ENCODE data around the gene LIMS1. TPM values are rescaled to one million over a fixed set of nuclear protein-coding genes. Genes with fewer than 3 reads are reported as not detected.
"Not testable (repeated sequence)": the region's sequence is repeated elsewhere in the genome, so short reads cannot be mapped to it uniquely, and the experiment has no call there.

The LIMS1 gene
- total RNA-seq = 33.3 and 34.8 TPM in 2 replicates

GRCh38 chr2:108533832-108534583, at the start of gene LIMS1:
LIMS1 (plus strand) TSS chr2:108534470; CDS start chr2:108534563, 93 bp downstream.
- intact Hi-C loops (cut with micrococcal nuclease) = loop anchor here (1.0 to 5.0 kb wide), 5 partner anchors 47 to 253 kb away; partner anchors contain the start of genes CCDC138, GCC2 and RANBP2
- CTCF ChIA-PET = interaction anchor here (0.6 to 1.7 kb wide), 4 partner anchors 40 to 103 kb away, joined by 3 to 5 read pairs (median 4); partner anchors contain the start of gene GCC2
- H3K4me3 Mint-ChIP-seq = peak within 1 kb of the TSS; percentile 93
- H3K4me1 Mint-ChIP-seq = peaks cover 30% of the 10 kb centered on the region
- TF ChIP-seq, protein P1, sequence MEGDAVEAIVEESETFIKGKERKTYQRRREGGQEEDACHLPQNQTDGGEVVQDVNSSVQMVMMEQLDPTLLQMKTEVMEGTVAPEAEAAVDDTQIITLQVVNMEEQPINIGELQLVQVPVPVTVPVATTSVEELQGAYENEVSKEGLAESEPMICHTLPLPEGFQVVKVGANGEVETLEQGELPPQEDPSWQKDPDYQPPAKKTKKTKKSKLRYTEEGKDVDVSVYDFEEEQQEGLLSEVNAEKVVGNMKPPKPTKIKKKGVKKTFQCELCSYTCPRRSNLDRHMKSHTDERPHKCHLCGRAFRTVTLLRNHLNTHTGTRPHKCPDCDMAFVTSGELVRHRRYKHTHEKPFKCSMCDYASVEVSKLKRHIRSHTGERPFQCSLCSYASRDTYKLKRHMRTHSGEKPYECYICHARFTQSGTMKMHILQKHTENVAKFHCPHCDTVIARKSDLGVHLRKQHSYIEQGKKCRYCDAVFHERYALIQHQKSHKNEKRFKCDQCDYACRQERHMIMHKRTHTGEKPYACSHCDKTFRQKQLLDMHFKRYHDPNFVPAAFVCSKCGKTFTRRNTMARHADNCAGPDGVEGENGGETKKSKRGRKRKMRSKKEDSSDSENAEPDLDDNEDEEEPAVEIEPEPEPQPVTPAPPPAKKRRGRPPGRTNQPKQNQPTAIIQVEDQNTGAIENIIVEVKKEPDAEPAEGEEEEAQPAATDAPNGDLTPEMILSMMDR (IDR thresholded peaks at IDR 0.05) = no peak
- peaks cover 2% of the 10 kb centered on the region for H3K36me3 Mint-ChIP-seq (ENCODE audit: low read depth)
- H3K9me3 Mint-ChIP-seq = no peaks in the 10 kb centered on the region
- H3K27me3 Mint-ChIP-seq = no peaks in the 10 kb centered on the region
- POLR2A ChIA-PET = interaction anchor here (0.5 to 3.7 kb wide), 15 partner anchors 15 to 242 kb away, joined by 3 to 40 read pairs (median 4); partner anchors contain the start of gene GCC2
- H3K27ac Mint-ChIP-seq = peak within 1 kb of the TSS; percentile 88
- DNase-seq (peak; percentile 77), ATAC-seq (ENCODE audit: low read depth) (peak; percentile 91)

GRCh38 chr2:108485253-108485652, 49.0 kb upstream of the LIMS1 start:
- CTCF ChIA-PET = interaction anchor here (0.8 kb wide), 1 partner anchor 19 kb away, joined by 3 read pairs; no protein-coding TSS in a partner anchor
- H3K9me3 Mint-ChIP-seq = no peaks in the 10 kb centered on the region
- ATAC-seq (ENCODE audit: low read depth) = no peak
- H3K36me3 Mint-ChIP-seq (ENCODE audit: low read depth) = peaks cover 68% of the 10 kb centered on the region
- no peak for DNase-seq
- POLR2A ChIA-PET = no interaction called here
- intact Hi-C loops (cut with micrococcal nuclease) = loop anchor here (5.0 kb wide), 1 partner anchor 47 kb away; the partner anchor contains the start of gene LIMS1
- no peak overlapping the region for H3K27ac Mint-ChIP-seq
- no peak overlapping the region for H3K4me3 Mint-ChIP-seq
- H3K4me1 Mint-ChIP-seq = no peaks in the 10 kb centered on the region
- no peaks in the 10 kb centered on the region for H3K27me3 Mint-ChIP-seq
- TF ChIP-seq, protein P1 (IDR thresholded peaks at IDR 0.05) = no peak

- no peak for DNase-seq
- intact Hi-C loops (cut with micrococcal nuclease) = loop anchor here (5.0 kb wide), 1 partner anchor 92 kb away; no protein-coding TSS in a partner anchor
- Mint-ChIP-seq H3K4me3 (no peak overlapping the region), H3K36me3 (ENCODE audit: low read depth) (peaks cover 70% of the 10 kb centered on the region), H3K27me3 (no peaks in the 10 kb centered on the region), H3K27ac (no peak overlapping the region), H3K9me3 (no peaks in the 10 kb centered on the region), H3K4me1 (no peaks in the 10 kb centered on the region)
- ChIA-PET POLR2A (no interaction called here), CTCF (no interaction called here)
- ATAC-seq (ENCODE audit: low read depth) = no peak
- TF ChIP-seq, protein P1 (IDR thresholded peaks at IDR 0.05) = no peak
These were observed 43.7 kb upstream of the LIMS1 start for GRCh38 chr2:108490506-108491122.

DNA sequence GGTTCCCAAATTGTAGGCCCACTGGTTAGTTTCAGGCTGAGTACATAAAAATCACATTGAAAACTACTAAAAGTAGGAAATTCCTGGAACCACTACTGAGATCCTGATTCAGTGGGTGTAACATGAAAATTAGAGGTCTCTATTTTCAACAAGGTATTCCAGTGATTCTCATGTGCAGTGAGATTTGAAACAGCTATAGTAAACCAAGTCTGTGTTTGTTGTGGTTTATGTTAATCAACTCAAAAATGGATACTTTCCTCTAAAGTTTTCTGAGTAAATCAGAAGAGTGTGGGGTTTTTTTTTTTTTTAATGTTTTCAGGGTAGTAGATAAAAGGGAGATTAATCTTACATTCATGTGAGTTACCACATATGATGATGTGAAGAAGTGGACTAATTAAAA, 42.4 kb upstream of the LIMS1 start:
- no peaks in the 10 kb centered on the region for H3K4me1 Mint-ChIP-seq
- ATAC-seq (ENCODE audit: low read depth) (no peak), DNase-seq (no peak)
- intact Hi-C loops (cut with micrococcal nuclease) = loop anchor here (5.0 kb wide), 1 partner anchor 90 kb away; no protein-coding TSS in a partner anchor
- TF ChIP-seq, protein P1 (IDR thresholded peaks at IDR 0.05) = no peak
- no peaks in the 10 kb centered on the region for H3K9me3 Mint-ChIP-seq
- peaks cover 66% of the 10 kb centered on the region for H3K36me3 Mint-ChIP-seq (ENCODE audit: low read depth)
- POLR2A ChIA-PET = interaction anchor here (0.9 kb wide), 1 partner anchor 41 kb away, joined by 4 read pairs; no protein-coding TSS in a partner anchor
- no peak overlapping the region for H3K4me3 Mint-ChIP-seq
- no peaks in the 10 kb centered on the region for H3K27me3 Mint-ChIP-seq
- no peak overlapping the region for H3K27ac Mint-ChIP-seq
- CTCF ChIA-PET = no interaction called here

GRCh38 chr2:108492364-108492763, 41.9 kb upstream of the LIMS1 start:
- Mint-ChIP-seq H3K27ac (no peak overlapping the region), H3K4me1 (no peaks in the 10 kb centered on the region), H3K36me3 (ENCODE audit: low read depth) (peaks cover 67% of the 10 kb centered on the region), H3K4me3 (no peak overlapping the region), H3K9me3 (no peaks in the 10 kb centered on the region), H3K27me3 (no peaks in the 10 kb centered on the region)
- ATAC-seq (ENCODE audit: low read depth) (no peak), DNase-seq (no peak)
- intact Hi-C loops (cut with micrococcal nuclease) = loop anchor here (5.0 kb wide), 1 partner anchor 90 kb away; no protein-coding TSS in a partner anchor
- TF ChIP-seq, protein P1 (IDR thresholded peaks at IDR 0.05) = no peak
- ChIA-PET POLR2A (interaction anchor here (0.9 kb wide), 1 partner anchor 41 kb away, joined by 4 read pairs; no protein-coding TSS in a partner anchor), CTCF (no interaction called here)

GRCh38 chr2:108496167-108496566, 38.1 kb upstream of the LIMS1 start:
- H3K4me3 Mint-ChIP-seq; POLR2A ChIA-PET; H3K4me1 Mint-ChIP-seq; H3K9me3 Mint-ChIP-seq; DNase-seq; CTCF ChIA-PET; intact Hi-C loops (cut with micrococcal nuclease); H3K27ac Mint-ChIP-seq; H3K27me3 Mint-ChIP-seq; ATAC-seq (ENCODE audit: low read depth): not testable (repeated sequence)
- H3K36me3 Mint-ChIP-seq (ENCODE audit: low read depth) = peaks cover 61% of the 10 kb centered on the region

- H3K27ac Mint-ChIP-seq; POLR2A ChIA-PET; CTCF ChIA-PET; DNase-seq; ATAC-seq (ENCODE audit: low read depth); H3K4me1 Mint-ChIP-seq; H3K4me3 Mint-ChIP-seq; H3K9me3 Mint-ChIP-seq; H3K27me3 Mint-ChIP-seq; intact Hi-C loops (cut with micrococcal nuclease): not testable (repeated sequence)
- H3K36me3 Mint-ChIP-seq (ENCODE audit: low read depth) = peaks cover 44% of the 10 kb centered on the region
These were observed 26.6 kb upstream of the LIMS1 start for GRCh38 chr2:108507620-108508019.
